Melanocyte of skin (primary cell): ENCODE data around the gene DIPK2A. TPM values are rescaled to one million over a fixed set of nuclear protein-coding genes. Genes with fewer than 3 reads are reported as not detected.

ENCODE experiments used
- total RNA-seq, 2 donors: library from RNA; depleted of rRNA; stranded (reverse); fragments of >200 nt; gene quantifications; 2 replicates each; pipeline ENCODE4 v1.2.3, GENCODE V29; 2012

The DIPK2A gene
- total RNA-seq: 10 to 100 TPM; 17.6 to 29.6 TPM

GRCh38 chr3:143971359-143972154 is at the start of gene DIPK2A:
DIPK2A (plus strand) TSS chr3:143971823; CDS start chr3:143972333, 510 bp downstream.

Other genes with a start within 250 kb of the DIPK2A start
- 1 to 10 TPM; 2.3 to 5.2 TPM for gene SLC9A9, start 123.4 kb upstream of the DIPK2A start, total RNA-seq